Measurements from ENCODE around the gene TBC1D12.
"Not testable (repeated sequence)": the region's sequence is repeated elsewhere in the genome, so short reads cannot be mapped to it uniquely, and the experiment has no call there.

TBC1D12 gene

GRCh38 chr10:94402204-94402842 lies at the start of gene TBC1D12:
Gene TBC1D12, plus strand, starts transcription at chr10:94402541. Its CDS starts 73 bp downstream, at chr10:94402614.
- peak; percentile 88 for DNase-seq (ENCODE audit: low read depth)

- no peak for DNase-seq (ENCODE audit: low read depth)
Measured at GRCh38 chr10:94353336-94353735, 49.0 kb upstream of the TBC1D12 start.

- no peak for DNase-seq (ENCODE audit: low read depth)
Measured at GRCh38 chr10:94355841-94356240, 46.5 kb upstream of the TBC1D12 start.

GRCh38 chr10:94357193-94357592 lies 45.1 kb upstream of the TBC1D12 start:
- DNase-seq (ENCODE audit: low read depth) = no peak

- DNase-seq (ENCODE audit: low read depth) = no peak
Measured at GRCh38 chr10:94358480-94358879, 43.9 kb upstream of the TBC1D12 start.

GRCh38 chr10:94361171-94361794 lies 41.1 kb upstream of the TBC1D12 start:
- no peak for DNase-seq (ENCODE audit: low read depth)

- peak; percentile 86 for DNase-seq (ENCODE audit: low read depth)
Measured at GRCh38 chr10:94362360-94363250, 39.7 kb upstream of the TBC1D12 start, which contains the start of gene NOC3L. Gene NOC3L, minus strand, starts transcription at chr10:94362939. Its CDS starts 101 bp downstream, at chr10:94362838.

- DNase-seq (ENCODE audit: low read depth) = no peak
Measured at GRCh38 chr10:94363251-94363565, 39.1 kb upstream of the TBC1D12 start.

- DNase-seq (ENCODE audit: low read depth) = no peak
Measured at GRCh38 chr10:94364482-94364881, 37.9 kb upstream of the TBC1D12 start.

- no peak for DNase-seq (ENCODE audit: low read depth)
Measured at GRCh38 chr10:94366382-94366781, 36.0 kb upstream of the TBC1D12 start.

GRCh38 chr10:94370501-94370900 lies 31.8 kb upstream of the TBC1D12 start:
- no peak for DNase-seq (ENCODE audit: low read depth)

GRCh38 chr10:94375374-94375773 lies 27.0 kb upstream of the TBC1D12 start:
- no peak for DNase-seq (ENCODE audit: low read depth)

GRCh38 chr10:94376865-94377264 lies 25.5 kb upstream of the TBC1D12 start:
- no peak for DNase-seq (ENCODE audit: low read depth)

GRCh38 chr10:94383530-94383929 lies 18.8 kb upstream of the TBC1D12 start:
- no peak for DNase-seq (ENCODE audit: low read depth)

- DNase-seq (ENCODE audit: low read depth) = not testable (repeated sequence)
Measured at GRCh38 chr10:94385733-94386132, 16.6 kb upstream of the TBC1D12 start.

- not testable (repeated sequence) for DNase-seq (ENCODE audit: low read depth)
Measured at GRCh38 chr10:94392117-94392516, 10.2 kb upstream of the TBC1D12 start.

GRCh38 chr10:94397549-94398370 lies 4.6 kb upstream of the TBC1D12 start:
- DNase-seq (ENCODE audit: low read depth) = no peak

GRCh38 chr10:94398762-94399161 lies 3.6 kb upstream of the TBC1D12 start:
- no peak for DNase-seq (ENCODE audit: low read depth)

GRCh38 chr10:94402843-94403379 lies 570 bp downstream of the TBC1D12 start:
- no peak for DNase-seq (ENCODE audit: low read depth)

- DNase-seq (ENCODE audit: low read depth) = peak; percentile 42
Measured at GRCh38 chr10:94403380-94404213, 1.3 kb downstream of the TBC1D12 start.

GRCh38 chr10:94405406-94405805 lies 3.1 kb downstream of the TBC1D12 start:
- no peak for DNase-seq (ENCODE audit: low read depth)

Data from CMK (cell line).